Right lobe of liver (tissue), 6 donors: ENCODE data around the gene ATF3. TPM values are rescaled to one million over a fixed set of nuclear protein-coding genes. Genes with fewer than 3 reads are reported as not detected.
"Not testable (repeated sequence)": the region's sequence is repeated elsewhere in the genome, so short reads cannot be mapped to it uniquely, and the experiment has no call there.

ENCODE experiments used
- ATAC-seq, 4 donors: fragments of 200-7000 bp; cut with Tn5 transposase; one replicate each; pipeline ENCODE4 v1.9.1; 2020; ENCODE audit warnings: mild to moderate bottlenecking in 4 of 4, moderate library complexity in 4 of 4
- DNase-seq, 3 donors: peaks; one replicate each; pipeline ENCODE4 v3.0.0-alpha.2; 2020
- H3K27ac ChIP-seq, 3 donors: fragments of 200-600 bp; one replicate each; pipeline ENCODE4 v1.8.0; 2022
- H3K27me3 ChIP-seq, 2 donors: fragments of 200-600 bp; one replicate each; pipeline ENCODE4 v1.8.0; 2022
- H3K36me3 ChIP-seq, 4 donors: fragments of 200-600 bp; sonication (generic) in 1 of 4; one replicate each; pipeline versions ENCODE4 v1.5.1 to v1.8.0; 2017 to 2022; ENCODE audit warnings: control low read depth in 1 of 4
- H3K4me1 ChIP-seq, 4 donors: fragments of 200-600 bp; sonication (generic) in 1 of 4; one replicate each; pipeline versions ENCODE4 v1.5.1 to v1.8.0; 2017 to 2022; ENCODE audit warnings: control low read depth in 1 of 4
- H3K4me3 ChIP-seq, 3 donors: fragments of 200-600 bp; one replicate each; pipeline ENCODE4 v1.8.0; 2022
- H3K9me3 ChIP-seq, 4 donors: fragments of 200-600 bp; sonication (generic) in 1 of 4; one replicate each; pipeline versions ENCODE4 v1.5.1 to v1.8.0; 2017 to 2022; ENCODE audit warnings: control low read depth in 1 of 4
- CTCF ChIP-seq, 4 donors: fragments of 200-600 bp in 3 of 4; fragments of 450-650 bp in 1 of 4; IDR thresholded peaks; one replicate each; pipeline versions ENCODE4 v1.5.1 to v1.8.0; 2016 to 2022; ENCODE audit warnings: antibody characterized with exemption in 4 of 4, mild to moderate bottlenecking in 2 of 4
- POLR2A ChIP-seq: fragments of 450-650 bp; IDR thresholded peaks from one replicate; pipeline ENCODE4 v1.6.1; 2017; ENCODE audit warnings: antibody characterized with exemption, mild to moderate bottlenecking
- WGBS: methylation state at CpG from one replicate; pipeline ENCODE4 v1.1.6; 2018; ENCODE audit warnings: low coverage, low lambda C conversion rate; ENCODE audit not compliant: insufficient coverage; ENCODE audit errors: missing lambda C conversion rate; 5-methylcytosine and 5-hydroxymethylcytosine counted together
- intact Hi-C, 2 donors: fragments of 100-400 bp; cut with DNase I; formaldehyde crosslinking; loops; one replicate each; pipeline versions ENCODE4 v1.11.2 to v1.14.1; 2022
- total RNA-seq, 6 experiments: library from RNA; depleted of rRNA in 2 of 6; stranded (reverse); fragments of >200 nt in 2 of 6; fragmentation: NEBNext Ultra II Directional in 3 of 6; extraction: Animal tissue kit (Norgen Biotek cat#: 25700) in 3 of 6; gene quantifications; one replicate each; pipeline versions ENCODE4 v1.1.0 to v1.2.4, GENCODE V29; 2016 to 2023
- donor health status: DM: no; HTN: yes; CAD: no.
- donor health status: DM: no; HTN: no; CAD: no.
- donor health status: DM: no; HTN: no; CAD: no.
- donor health status: DM: no; HTN: yes; CAD: no.
- donor health status: DM: no; HTN: yes; CAD: no.

The ATF3 gene
- total RNA-seq, 6 experiments from 2014 or later = 3.7 to 77.2 (median 15.1) TPM

GRCh38 chr1:212635141-212635631 lies 26.6 kb downstream of the ATF3 start:
- Histone ChIP-seq H3K4me3 (no peak overlapping the region), H3K4me1 (peaks cover 0 to 21% (median 0%) of the 10 kb centered on the region in 4 donors), H3K9me3 (no peaks in the 10 kb centered on the region), H3K27me3 (no peaks in the 10 kb centered on the region), H3K36me3 (no peaks in the 10 kb centered on the region), H3K27ac (peak overlapping the region in 2 of 3 donors; percentile 60 to 72)
- DNase-seq (no peak), ATAC-seq (peak; percentile 17 to 55 (median 34))
- intact Hi-C loops = no loop called here
- TF ChIP-seq POLR2A (no peak), CTCF (IDR thresholded peaks at IDR 0.05) (no peak)
- no CpG with 5 or more reads among the region's 1 CpG for WGBS

GRCh38 chr1:212637902-212638301 lies 29.3 kb downstream of the ATF3 start:
- intact Hi-C loops = no loop called here
- H3K27ac ChIP-seq = peak overlapping the region; percentile 20 to 60 (median 25)
- DNase-seq (no peak), ATAC-seq (no peak)
- peaks cover 0 to 21% (median 0%) of the 10 kb centered on the region in 4 donors for H3K4me1 ChIP-seq
- no peaks in the 10 kb centered on the region for H3K9me3 ChIP-seq
- H3K27me3 ChIP-seq = no peaks in the 10 kb centered on the region
- H3K4me3 ChIP-seq = no peak overlapping the region
- TF ChIP-seq CTCF (IDR thresholded peaks at IDR 0.05) (no peak), POLR2A (no peak)
- WGBS = 71% methylated on average over 5 of the region's 5 CpGs
- H3K36me3 ChIP-seq = no peaks in the 10 kb centered on the region

GRCh38 chr1:212638492-212639151 lies 30.1 kb downstream of the ATF3 start:
- intact Hi-C loops = no loop called here
- Histone ChIP-seq H3K27me3 (no peaks in the 10 kb centered on the region), H3K4me1 (peaks cover 0 to 21% (median 0%) of the 10 kb centered on the region in 4 donors), H3K36me3 (no peaks in the 10 kb centered on the region), H3K4me3 (no peak overlapping the region), H3K9me3 (no peaks in the 10 kb centered on the region), H3K27ac (peak overlapping the region; percentile 20 to 60 (median 25))
- TF ChIP-seq POLR2A (no peak), CTCF (IDR thresholded peaks at IDR 0.05) (no peak)
- WGBS = 31% methylated on average over 4 of the region's 4 CpGs
- peak in 2 of 4 donors; percentile 3 to 22 for ATAC-seq
- DNase-seq = no peak

GRCh38 chr1:212639524-212639923 lies 31.0 kb downstream of the ATF3 start:
- H3K4me1 ChIP-seq = peaks cover 0 to 21% (median 0%) of the 10 kb centered on the region in 4 donors
- DNase-seq, ATAC-seq, H3K27me3 ChIP-seq, intact Hi-C loops, H3K4me3 ChIP-seq, H3K36me3 ChIP-seq, H3K9me3 ChIP-seq: not testable (repeated sequence)
- 71% methylated on average over 2 of the region's 2 CpGs for WGBS
- H3K27ac ChIP-seq = peak overlapping the region in 1 of 3 donors; percentile 38

GRCh38 chr1:212640223-212640878 lies 31.8 kb downstream of the ATF3 start:
- 94% methylated on average over 2 of the region's 3 CpGs for WGBS

More at GRCh38 chr1:212640223-212640878, 31.8 kb downstream of the ATF3 start:
- Histone ChIP-seq H3K36me3 (no peaks in the 10 kb centered on the region), H3K4me1 (peaks cover 0 to 18% (median 0%) of the 10 kb centered on the region in 4 donors), H3K27ac (no peak overlapping the region), H3K9me3 (no peaks in the 10 kb centered on the region), H3K27me3 (no peaks in the 10 kb centered on the region), H3K4me3 (no peak overlapping the region)
- DNase-seq (no peak), ATAC-seq (no peak)
- intact Hi-C loops = no loop called here
- TF ChIP-seq CTCF (IDR thresholded peaks at IDR 0.05) = no peak
- TF ChIP-seq POLR2A = no peak
